GM23338 (cell line): ENCODE results near the gene IER5L. TPM values are rescaled to one million over a fixed set of nuclear protein-coding genes. Genes with fewer than 3 reads are reported as not detected.
"Not testable (repeated sequence)": the region's sequence is repeated elsewhere in the genome, so short reads cannot be mapped to it uniquely, and the experiment has no call there.

ENCODE experiments used
- ATAC-seq: fragments of 200-7000 bp; cut with Tn5 transposase; 3 replicates; pipeline ENCODE4 v1.9.1; 2020
- DNase-seq: peaks from one replicate; pipeline ENCODE4 v3.0.0-alpha.2; 2015; ENCODE audit warnings: low spot score
- H2AFZ ChIP-seq: fragments of 200-600 bp; sonication (generic); 2 replicates; pipeline ENCODE4 v1.8.0; 2016; ENCODE audit warnings: antibody characterized with exemption, mild to moderate bottlenecking, moderate library complexity
- H3F3A ChIP-seq: fragments of 200-600 bp; sonication (generic); replicated peaks from 2 replicates; pipeline ENCODE4 v1.8.0; 2017; ENCODE audit warnings: antibody characterized with exemption, mixed run types, low read depth
- H3K27ac ChIP-seq: fragments of 200-600 bp; sonication (generic); 2 replicates; pipeline ENCODE4 v1.6.1; 2016; ENCODE audit warnings: low read depth
- H3K27me3 ChIP-seq: fragments of 200-600 bp; sonication (generic); 2 replicates; pipeline ENCODE4 v1.8.0; 2016; ENCODE audit warnings: mild to moderate bottlenecking, mixed run types, moderate library complexity; ENCODE audit not compliant: insufficient read depth
- H3K36me3 ChIP-seq: fragments of 200-600 bp; sonication (generic); 2 replicates; pipeline ENCODE4 v1.8.0; 2016; ENCODE audit warnings: mild to moderate bottlenecking; ENCODE audit not compliant: insufficient read depth
- H3K4me1 ChIP-seq: fragments of 200-600 bp; sonication (generic); 2 replicates; pipeline ENCODE4 v1.8.0; 2016; ENCODE audit warnings: mild to moderate bottlenecking, moderate library complexity; ENCODE audit not compliant: insufficient read depth
- H3K4me2 ChIP-seq: fragments of 200-600 bp; sonication (generic); 2 replicates; pipeline ENCODE4 v1.7.1; 2017; ENCODE audit warnings: mixed run types
- H3K4me3 ChIP-seq: fragments of 200-600 bp; sonication (generic); 2 replicates; pipeline ENCODE4 v1.6.1; 2016; ENCODE audit warnings: mixed run types
- H3K79me2 ChIP-seq: fragments of 200-600 bp; sonication (generic); replicated peaks from 2 replicates; pipeline ENCODE4 v1.8.0; 2017; ENCODE audit warnings: mild to moderate bottlenecking; ENCODE audit not compliant: insufficient read depth
- H3K9me2 ChIP-seq: fragments of 200-600 bp; sonication (generic); 2 replicates; pipeline ENCODE4 v1.8.0; 2017; ENCODE audit not compliant: insufficient read depth
- H4K20me1 ChIP-seq: fragments of 200-600 bp; sonication (generic); replicated peaks from 2 replicates; pipeline ENCODE4 v1.8.0; 2017; ENCODE audit warnings: mild to moderate bottlenecking; ENCODE audit not compliant: insufficient read depth
- H3K27ac Mint-ChIP-seq: 2 replicates; pipeline ENCODE4 v1.8.0; 2020; ENCODE audit warnings: inconsistent platforms, mild to moderate bottlenecking, moderate library complexity, mixed read lengths
- H3K27me3 Mint-ChIP-seq: 3 replicates; pipeline ENCODE4 v1.8.0; 2022; ENCODE audit warnings: low read depth, mild to moderate bottlenecking, moderate library complexity, mixed read lengths, inconsistent platforms; ENCODE audit not compliant: insufficient read depth, poor library complexity
- H3K36me3 Mint-ChIP-seq: 3 replicates; pipeline ENCODE4 v1.8.0; 2021; ENCODE audit warnings: low read depth, mild to moderate bottlenecking, inconsistent platforms, moderate library complexity, mixed read lengths
- H3K4me1 Mint-ChIP-seq: 3 replicates; pipeline ENCODE4 v1.8.0; 2020; ENCODE audit warnings: mild to moderate bottlenecking, inconsistent platforms, mixed read lengths
- H3K4me3 Mint-ChIP-seq: 3 replicates; pipeline ENCODE4 v1.8.0; 2021; ENCODE audit warnings: moderate library complexity, mild to moderate bottlenecking, inconsistent platforms, mixed read lengths
- H3K9me3 Mint-ChIP-seq: 3 replicates; pipeline ENCODE4 v1.8.0; 2020; ENCODE audit warnings: moderate library complexity, mild to moderate bottlenecking, inconsistent platforms, mixed read lengths
- CTCF ChIP-seq, 2 experiments: fragments of 200-600 bp in 1 of 2; sonication (generic) in 1 of 2; conservative IDR thresholded peaks; 2 replicates each; pipeline versions ENCODE4 v1.5.1 to v1.6.1; 2016 to 2017; ENCODE audit warnings: antibody characterized with exemption in 2 of 2, low read depth in 2 of 2, mild to moderate bottlenecking in 2 of 2, moderate library complexity in 1 of 2
- ETS1 ChIP-seq: IDR thresholded peaks from 2 replicates; pipeline ENCODE4 v1.6.1; 2016; ENCODE audit warnings: antibody characterized with exemption
- EZH2phosphoT487 ChIP-seq: fragments of 200-600 bp; sonication (generic); IDR thresholded peaks from one replicate; pipeline ENCODE4 v1.8.1; 2018; ENCODE audit warnings: antibody characterized with exemption; ENCODE audit not compliant: unreplicated experiment
- ZNF114 ChIP-seq: fragments of 250-450 bp; sonication (Bioruptor Pico); IDR thresholded peaks from 2 replicates; pipeline ENCODE4 v1.5.0; 2020; ENCODE audit warnings: mild to moderate bottlenecking, moderate library complexity
- ZNF331 ChIP-seq: fragments of 250-450 bp; sonication (Bioruptor Pico); IDR thresholded peaks from 2 replicates; pipeline ENCODE4 v1.5.0; 2020; ENCODE audit warnings: low read depth, mild to moderate bottlenecking, moderate library complexity
- polyA plus RNA-seq: library from polyadenylated mRNA; unstranded; fragments of >200 nt; fragmentation: Nextera tagmentation; extraction: Ambion mirVana; gene quantifications from 2 replicates; pipeline ENCODE4 v1.2.1, GENCODE V29; 2016
- total RNA-seq: library from RNA; depleted of rRNA; stranded (reverse); fragments of >200 nt; shearing (Covaris generic); gene quantifications from 2 replicates; pipeline ENCODE4 v1.2.3, GENCODE V29; 2014

IER5L gene
- total and polyA plus RNA-seq, 2 experiments from 2014 or later: 0.19 to 0.90 TPM

- Histone ChIP-seq H4K20me1 (no peaks in the 10 kb centered on the region), H3K4me2 (0 out of 2 replicates have a peak overlapping the region, but pooled peaks have one; percentile 32), H3K27ac (no peak overlapping the region), H3K4me1 (no peaks in the 10 kb centered on the region; the same call in 1 of the 2 replicates), H3K36me3 (no peaks in the 10 kb centered on the region), H3K27me3 (peaks cover 24% of the 10 kb centered on the region), H2AFZ (no peak overlapping the region; the same call in 1 of the 2 replicates), H3K4me3 (no peak overlapping the region), H3K79me2 (no peaks in the 10 kb centered on the region), H3F3A (no peaks in the 10 kb centered on the region; the same call in 1 of the 2 replicates), H3K9me2 (no peaks in the 10 kb centered on the region)
- TF ChIP-seq CTCF (conservative IDR thresholded peaks at IDR 0.05; ENCODE audit: low read depth in 2 of 2) (0 out of 4 replicates have a peak, but pooled peaks of 1 of the 2 experiments have one; percentile 5), ZNF331 (CRISPR knock-in tag) (no peak)
- H3K4me3 Mint-ChIP-seq: no peak overlapping the region
- H3K27me3 Mint-ChIP-seq: peaks cover 27% of the 10 kb centered on the region
- no peaks in the 10 kb centered on the region; the same call in 2 of the 3 replicates for H3K36me3 Mint-ChIP-seq
- DNase-seq (peak; percentile 30), ATAC-seq (peak; percentile 8)
- H3K4me1 Mint-ChIP-seq: peaks cover 10% of the 10 kb centered on the region
- no peak overlapping the region for H3K27ac Mint-ChIP-seq
- H3K9me3 Mint-ChIP-seq: no peaks in the 10 kb centered on the region; the same call in 2 of the 3 replicates
Observed at GRCh38 chr9:129198319-129199043, 20.4 kb upstream of the IER5L start.

GRCh38 chr9:129197978-129198318, 19.9 kb upstream of the IER5L start:
- Histone ChIP-seq H3K27me3 (peaks cover 26% of the 10 kb centered on the region), H3K36me3 (no peaks in the 10 kb centered on the region), H2AFZ (no peak overlapping the region), H3K27ac (no peak overlapping the region), H3K9me2 (no peaks in the 10 kb centered on the region), H3K4me1 (peaks cover 2% of the 10 kb centered on the region; the same call in 1 of the 2 replicates), H3F3A (no peaks in the 10 kb centered on the region; the same call in 1 of the 2 replicates), H4K20me1 (no peaks in the 10 kb centered on the region), H3K4me3 (no peak overlapping the region), H3K79me2 (no peaks in the 10 kb centered on the region), H3K4me2 (no peak overlapping the region)
- no peaks in the 10 kb centered on the region; the same call in 2 of the 3 replicates for H3K36me3 Mint-ChIP-seq
- peaks cover 31% of the 10 kb centered on the region for H3K27me3 Mint-ChIP-seq
- peaks cover 13% of the 10 kb centered on the region for H3K4me1 Mint-ChIP-seq
- no peak for TF ChIP-seq CTCF (conservative IDR thresholded peaks at IDR 0.05; ENCODE audit: low read depth in 2 of 2)
- TF ChIP-seq ZNF331 (CRISPR knock-in tag): no peak
- TF ChIP-seq ETS1: no peak
- no peak for TF ChIP-seq ZNF114
- no peak for TF ChIP-seq EZH2phosphoT487
- no peak for ATAC-seq
- no peaks in the 10 kb centered on the region; the same call in 2 of the 3 replicates for H3K9me3 Mint-ChIP-seq
- no peak for DNase-seq
- H3K4me3 Mint-ChIP-seq: no peak overlapping the region
- H3K27ac Mint-ChIP-seq: no peak overlapping the region

GRCh38 chr9:129197045-129197444, 19.0 kb upstream of the IER5L start:
- peaks cover 26% of the 10 kb centered on the region for H3K27me3 ChIP-seq
- not testable (repeated sequence) for H3K9me2 ChIP-seq, H3K36me3 ChIP-seq, H3K36me3 Mint-ChIP-seq, H3K27ac ChIP-seq, ATAC-seq, DNase-seq, H3K4me3 Mint-ChIP-seq, H3K9me3 Mint-ChIP-seq, H3K27ac Mint-ChIP-seq, H2AFZ ChIP-seq, H3K4me3 ChIP-seq, H3K4me1 ChIP-seq, H3K4me2 ChIP-seq, H3F3A ChIP-seq, H3K79me2 ChIP-seq, H4K20me1 ChIP-seq
- peaks cover 30% of the 10 kb centered on the region for H3K27me3 Mint-ChIP-seq
- H3K4me1 Mint-ChIP-seq: peaks cover 13% of the 10 kb centered on the region
